ENCODE measurements around the gene PHF11. TPM values are rescaled to one million over a fixed set of nuclear protein-coding genes. Genes with fewer than 3 reads are reported as not detected.

PHF11 gene
- total and polyA plus RNA-seq, 2 of the 8 experiments (the other 6 are each of a cell fraction or from before 2014, with no cell fraction given) = 6.1 to 8.1 TPM

DNA sequence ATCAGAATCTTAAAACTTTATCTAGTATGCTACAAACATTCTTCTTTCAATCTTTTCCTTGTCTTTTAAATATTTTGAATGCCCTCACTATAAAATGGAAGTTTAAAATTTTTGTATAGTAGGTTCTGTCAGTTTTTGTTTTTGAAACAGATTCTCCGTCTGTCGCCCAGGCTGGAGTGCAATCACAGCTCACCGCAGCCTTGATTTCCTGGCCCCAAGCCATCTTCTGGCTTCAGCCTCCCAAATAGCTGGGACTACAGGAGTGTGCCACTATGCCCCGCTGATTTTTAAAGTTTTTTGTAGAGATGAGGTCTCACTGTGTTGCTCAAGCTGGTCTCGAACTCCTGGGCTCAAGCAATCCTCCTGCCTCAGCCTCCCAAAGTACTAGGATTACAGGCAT is 20.7 kb downstream of the PHF11 start:
- H3K14ac ChIP-seq (ENCODE audit: insufficient read length) = no peak overlapping the region
- H3K23me2 ChIP-seq (ENCODE audit: low read depth, low read length) = no peaks in the 10 kb centered on the region; the same call in 1 of the 2 replicates
- H2AK5ac ChIP-seq (ENCODE audit: low read depth, low read length) = no peak overlapping the region
- no peaks in the 10 kb centered on the region for H3K9me3 ChIP-seq (ENCODE audit: insufficient read depth in 2 of 2, low read depth in 1 of 2, low read length in 1 of 2)
- no peak overlapping the region for H4K91ac ChIP-seq (replicated peaks; ENCODE audit: insufficient read length, low read length)
- no peaks in the 10 kb centered on the region for H3K27me3 ChIP-seq (replicated peaks in 1 of 4; ENCODE audit: control insufficient read depth in 3 of 4, extremely low read depth in 1 of 4, insufficient read depth in 3 of 4, low read length in 3 of 4)
- no peaks in the 10 kb centered on the region for H3K4me1 ChIP-seq (replicated peaks in 1 of 4; ENCODE audit: control insufficient read depth in 3 of 4, insufficient read depth in 4 of 4, low read length in 3 of 4)
- H3K4me2 ChIP-seq (ENCODE audit: insufficient read depth in 1 of 2, low read depth in 2 of 2, low read length in 2 of 2) = no peak overlapping the region
- H2AFZ ChIP-seq (ENCODE audit: low read length) = no peak overlapping the region
- H3K27ac ChIP-seq (ENCODE audit: low read depth, low read length) = no peak overlapping the region
- no peaks in the 10 kb centered on the region for H3K79me1 ChIP-seq (ENCODE audit: low read depth, low read length)
- DNase-seq (ENCODE audit: low read depth in 1 of 2, low spot score in 2 of 2) (no peak), FAIRE-seq (no peak)
- ChIA-PET POLR2A (ENCODE audit: partially characterized antibody) (interaction anchor here (0.5 to 0.7 kb wide), 2 partner anchors 21 to 203 kb away, joined by 3 read pairs; partner anchors contain the start of gene PHF11), CTCF (ENCODE audit: partially characterized antibody) (interaction anchor here (1.2 to 1.9 kb wide), 4 partner anchors 9 to 213 kb away, joined by 3 to 5 read pairs (median 4); partner anchors contain the start of genes CAB39L and SETDB2)
- TF ChIP-seq CEBPB (IDR thresholded peaks at IDR 0.05; ENCODE audit: low read depth, low read length) = no peak
- TF ChIP-seq, protein P1, sequence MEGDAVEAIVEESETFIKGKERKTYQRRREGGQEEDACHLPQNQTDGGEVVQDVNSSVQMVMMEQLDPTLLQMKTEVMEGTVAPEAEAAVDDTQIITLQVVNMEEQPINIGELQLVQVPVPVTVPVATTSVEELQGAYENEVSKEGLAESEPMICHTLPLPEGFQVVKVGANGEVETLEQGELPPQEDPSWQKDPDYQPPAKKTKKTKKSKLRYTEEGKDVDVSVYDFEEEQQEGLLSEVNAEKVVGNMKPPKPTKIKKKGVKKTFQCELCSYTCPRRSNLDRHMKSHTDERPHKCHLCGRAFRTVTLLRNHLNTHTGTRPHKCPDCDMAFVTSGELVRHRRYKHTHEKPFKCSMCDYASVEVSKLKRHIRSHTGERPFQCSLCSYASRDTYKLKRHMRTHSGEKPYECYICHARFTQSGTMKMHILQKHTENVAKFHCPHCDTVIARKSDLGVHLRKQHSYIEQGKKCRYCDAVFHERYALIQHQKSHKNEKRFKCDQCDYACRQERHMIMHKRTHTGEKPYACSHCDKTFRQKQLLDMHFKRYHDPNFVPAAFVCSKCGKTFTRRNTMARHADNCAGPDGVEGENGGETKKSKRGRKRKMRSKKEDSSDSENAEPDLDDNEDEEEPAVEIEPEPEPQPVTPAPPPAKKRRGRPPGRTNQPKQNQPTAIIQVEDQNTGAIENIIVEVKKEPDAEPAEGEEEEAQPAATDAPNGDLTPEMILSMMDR (IDR thresholded peaks at IDR 0.05; ENCODE audit: control extremely low read depth in 1 of 3, insufficient read depth in 1 of 3, low read depth in 1 of 3, low read length in 3 of 3) = no peak
- TF ChIP-seq, protein P2, sequence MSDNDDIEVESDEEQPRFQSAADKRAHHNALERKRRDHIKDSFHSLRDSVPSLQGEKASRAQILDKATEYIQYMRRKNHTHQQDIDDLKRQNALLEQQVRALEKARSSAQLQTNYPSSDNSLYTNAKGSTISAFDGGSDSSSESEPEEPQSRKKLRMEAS (IDR thresholded peaks at IDR 0.05) = no peak
- no peak for TF ChIP-seq ASH2L (IDR thresholded peaks at IDR 0.05; ENCODE audit: low read length)
- no peak for TF ChIP-seq SP2 (IDR thresholded peaks at IDR 0.05; ENCODE audit: low read length)
- no peak for TF ChIP-seq BACH1 (IDR thresholded peaks at IDR 0.05; ENCODE audit: low read length)
- TF ChIP-seq CHD2 (IDR thresholded peaks at IDR 0.05; ENCODE audit: low read length) = no peak
- H3K9ac ChIP-seq (replicated peaks in 1 of 4; ENCODE audit: extremely low read depth in 1 of 4, low read depth in 3 of 4, low read length in 3 of 4) = no peak overlapping the region
- peaks cover 0 to 3% of the 10 kb centered on the region in 2 experiments for H4K20me1 ChIP-seq (replicated peaks in 1 of 2; ENCODE audit: control insufficient read depth in 1 of 2, insufficient read depth in 2 of 2, low read length in 2 of 2)
- H2BK20ac ChIP-seq (ENCODE audit: low read length) = no peak overlapping the region
- H2BK5ac ChIP-seq (ENCODE audit: low read depth, low read length) = no peak overlapping the region
- no peak overlapping the region for H4K8ac ChIP-seq (ENCODE audit: extremely low read depth, insufficient read depth, low read length)
- no peak overlapping the region for H3K56ac ChIP-seq (replicated peaks; ENCODE audit: insufficient read length, low read depth, low read length)
- H3K79me2 ChIP-seq (ENCODE audit: control insufficient read depth in 1 of 2, insufficient read depth in 2 of 2, low read length in 2 of 2) = no peaks in the 10 kb centered on the region
- H3K4ac ChIP-seq (replicated peaks; ENCODE audit: insufficient read length, low read depth, low read length) = no peak overlapping the region
- H3K23ac ChIP-seq (ENCODE audit: insufficient read length) = no peak overlapping the region
- H3K36me3 ChIP-seq (ENCODE audit: control insufficient read depth in 2 of 4, insufficient read depth in 4 of 4, low read length in 3 of 4) = 0 out of 8 replicates have a peak, but pooled peaks cover 0 to 2% (median 0%) of the 10 kb centered on the region in 4 experiments
- H3K4me3 ChIP-seq (ENCODE audit: extremely low read depth in 1 of 4, insufficient read depth in 2 of 4, low read depth in 3 of 4, low read length in 4 of 4) = no peak overlapping the region
- WGBS, 2 experiments (ENCODE audit: extremely low coverage in 1 of 2, insufficient coverage in 1 of 2, insufficient read length in 1 of 2, insufficient replicate concordance in 2 of 2, low coverage in 1 of 2, low lambda C conversion rate in 2 of 2, missing lambda C conversion rate in 1 of 2) = 87% methylated on average over 5 of the region's 5 CpGs; no CpG with 5 or more reads in 1 of the 2 experiments
- H4K5ac ChIP-seq (ENCODE audit: insufficient read length, low read depth, low read length) = no peak overlapping the region
- H2BK15ac ChIP-seq (ENCODE audit: low read length) = no peak overlapping the region
- H2BK120ac ChIP-seq (replicated peaks; ENCODE audit: low read depth, low read length) = no peak overlapping the region
- no peak overlapping the region for H2BK12ac ChIP-seq (ENCODE audit: low read depth, low read length)
- no peak overlapping the region for H3K18ac ChIP-seq (ENCODE audit: extremely low read depth, low read length)
